Keratinocyte (primary cell): ENCODE results near the gene ODF4. TPM values are rescaled to one million over a fixed set of nuclear protein-coding genes. Genes with fewer than 3 reads are reported as not detected.

ENCODE experiments used
- DNase-seq: peaks from one replicate; pipeline ENCODE4 v3.0.0-alpha.2; 2011; ENCODE audit warnings: low read depth, missing footprints, low spot score
- FAIRE-seq: peaks from 2 replicates; lab custom pipeline; 2011; peaks lifted over from hg19 to GRCh38; lab: Jason Lieb, UNC
- H2AFZ ChIP-seq: 2 replicates; pipeline ENCODE4 v1.6.0; 2012; ENCODE audit warnings: low read length, control low read depth, inconsistent platforms; ENCODE audit not compliant: control insufficient read depth
- H3K27ac ChIP-seq: 2 replicates; pipeline ENCODE4 v1.5.1; 2011; ENCODE audit warnings: low read length; ENCODE audit not compliant: control insufficient read depth, insufficient read depth
- H3K27me3 ChIP-seq: 3 replicates; pipeline ENCODE4 v1.6.0; 2011; ENCODE audit warnings: low read length; ENCODE audit not compliant: control insufficient read depth, insufficient read depth; ENCODE audit errors: extremely low read depth
- H3K36me3 ChIP-seq, 2 experiments: 2 replicates in 1 of 2; 3 replicates in 1 of 2; pipeline ENCODE4 v1.5.1; 2011; ENCODE audit warnings: low read length in 2 of 2, mild to moderate bottlenecking in 1 of 2; ENCODE audit not compliant: control insufficient read depth in 2 of 2, insufficient read depth in 2 of 2; ENCODE audit errors: extremely low read depth in 1 of 2
- H3K4me1 ChIP-seq: 3 replicates; pipeline ENCODE4 v1.5.1; 2011; ENCODE audit warnings: low read length; ENCODE audit not compliant: control insufficient read depth, insufficient read depth; ENCODE audit errors: extremely low read depth
- H3K4me2 ChIP-seq: 3 replicates; pipeline ENCODE4 v1.6.0; 2011; ENCODE audit warnings: low read depth, low read length; ENCODE audit not compliant: control insufficient read depth, insufficient read depth; ENCODE audit errors: extremely low read depth
- H3K4me3 ChIP-seq, 3 experiments: fragments of 200-600 bp in 1 of 3; sonication (generic) in 1 of 3; 2 replicates in 2 of 3; 3 replicates in 1 of 3; pipeline ENCODE4 v1.5.1; 2011 to 2016; ENCODE audit warnings: low read length in 3 of 3, mild to moderate bottlenecking in 3 of 3, control low read depth in 2 of 3, inconsistent platforms in 1 of 3, low read depth in 1 of 3, mixed read lengths in 1 of 3, mixed run types in 1 of 3, moderate library complexity in 1 of 3; ENCODE audit not compliant: control insufficient read depth in 2 of 3, insufficient read depth in 2 of 3; ENCODE audit errors: extremely low read depth in 1 of 3
- H3K79me2 ChIP-seq: 2 replicates; pipeline ENCODE4 v1.6.0; 2012; ENCODE audit warnings: low read length; ENCODE audit not compliant: control insufficient read depth, insufficient read depth
- H3K9ac ChIP-seq: 3 replicates; pipeline ENCODE4 v1.6.0; 2011; ENCODE audit warnings: low read length; ENCODE audit not compliant: control insufficient read depth, insufficient read depth; ENCODE audit errors: extremely low read depth
- H3K9me1 ChIP-seq: 3 replicates; pipeline ENCODE4 v1.6.0; 2011; ENCODE audit warnings: low read length; ENCODE audit not compliant: control insufficient read depth, insufficient read depth; ENCODE audit errors: extremely low read depth
- H3K9me3 ChIP-seq: 2 replicates; pipeline ENCODE4 v1.5.1; 2012; ENCODE audit warnings: low read depth, low read length; ENCODE audit not compliant: control insufficient read depth
- H4K20me1 ChIP-seq: 3 replicates; pipeline ENCODE4 v1.6.0; 2011; ENCODE audit warnings: low read length; ENCODE audit not compliant: control insufficient read depth, insufficient read depth; ENCODE audit errors: extremely low read depth
- EZH2 ChIP-seq: IDR thresholded peaks from one replicate; pipeline ENCODE4 v1.6.1; 2012; ENCODE audit warnings: inconsistent platforms, mild to moderate bottlenecking, low read length, moderate library complexity
- dilution Hi-C: fragments of 300-500 bp; cut with MboI; formaldehyde crosslinking; loops from one replicate; pipeline ENCODE4 v1.7.0; 2020; ENCODE audit warnings: low sequenced_read_pairs; ENCODE audit not compliant: extremely low pct_ligation_motif_present
- polyA plus RNA-seq, 5 experiments: library from polyadenylated mRNA; depleted of rRNA in 3 of 5; stranded (reverse) in 3 of 5; stranded (forward) in 1 of 5; unstranded in 1 of 5; fragments of >200 nt; gene quantifications; 1 replicate in 1 of 5; 2 replicates in 3 of 5; 3 replicates in 1 of 5; pipeline versions ENCODE4 v1.2.1 to v1.2.3, GENCODE V29; 2011 to 2012; ENCODE audit warnings: missing spikeins in 2 of 5, low read depth in 1 of 5, low replicate concordance in 1 of 5
- TF ChIP-seq, protein P1 (sequence below), 3 experiments: IDR thresholded peaks in 1 of 3; conservative IDR thresholded peaks in 1 of 3; optimal IDR thresholded peaks in 1 of 3; 2 replicates in 2 of 3; 3 replicates in 1 of 3; pipeline versions ENCODE3 to v1.5.1; 2011; ENCODE audit warnings: low read length in 3 of 3, mild to moderate bottlenecking in 3 of 3, moderate library complexity in 2 of 3, control low read depth in 1 of 3, inconsistent platforms in 1 of 3; ENCODE audit not compliant: insufficient read depth in 2 of 3; ENCODE audit errors: extremely low read depth in 1 of 3

ODF4 gene
- polyA plus RNA-seq, 1 donor (not counting 4 experiments of a cell fraction or from before 2014, with no cell fraction given): not detected

GRCh38 chr17:8311131-8311790 is 28.4 kb upstream of the ODF4 start:
- H3K27ac ChIP-seq: no peak overlapping the region

GRCh38 chr17:8312251-8312650 is 27.4 kb upstream of the ODF4 start:
- Histone ChIP-seq H3K27me3 (peaks cover 43% of the 10 kb centered on the region), H3K9me3 (no peaks in the 10 kb centered on the region), H3K27ac (no peak overlapping the region), H2AFZ (no peak overlapping the region), H3K9ac (no peak overlapping the region), H3K4me1 (peaks cover 6% of the 10 kb centered on the region), H3K79me2 (no peaks in the 10 kb centered on the region), H4K20me1 (no peaks in the 10 kb centered on the region), H3K9me1 (no peaks in the 10 kb centered on the region), H3K4me2 (no peak overlapping the region), H3K4me3 (no peak overlapping the region), H3K36me3 (no peaks in the 10 kb centered on the region)
- no peak for FAIRE-seq
- no peak for DNase-seq
- no peak for TF ChIP-seq EZH2
- TF ChIP-seq, protein P1, sequence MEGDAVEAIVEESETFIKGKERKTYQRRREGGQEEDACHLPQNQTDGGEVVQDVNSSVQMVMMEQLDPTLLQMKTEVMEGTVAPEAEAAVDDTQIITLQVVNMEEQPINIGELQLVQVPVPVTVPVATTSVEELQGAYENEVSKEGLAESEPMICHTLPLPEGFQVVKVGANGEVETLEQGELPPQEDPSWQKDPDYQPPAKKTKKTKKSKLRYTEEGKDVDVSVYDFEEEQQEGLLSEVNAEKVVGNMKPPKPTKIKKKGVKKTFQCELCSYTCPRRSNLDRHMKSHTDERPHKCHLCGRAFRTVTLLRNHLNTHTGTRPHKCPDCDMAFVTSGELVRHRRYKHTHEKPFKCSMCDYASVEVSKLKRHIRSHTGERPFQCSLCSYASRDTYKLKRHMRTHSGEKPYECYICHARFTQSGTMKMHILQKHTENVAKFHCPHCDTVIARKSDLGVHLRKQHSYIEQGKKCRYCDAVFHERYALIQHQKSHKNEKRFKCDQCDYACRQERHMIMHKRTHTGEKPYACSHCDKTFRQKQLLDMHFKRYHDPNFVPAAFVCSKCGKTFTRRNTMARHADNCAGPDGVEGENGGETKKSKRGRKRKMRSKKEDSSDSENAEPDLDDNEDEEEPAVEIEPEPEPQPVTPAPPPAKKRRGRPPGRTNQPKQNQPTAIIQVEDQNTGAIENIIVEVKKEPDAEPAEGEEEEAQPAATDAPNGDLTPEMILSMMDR (optimal IDR thresholded peaks at IDR 0.05 in 1 of 3, IDR thresholded peaks at IDR 0.05 in 1 of 3, conservative IDR thresholded peaks at IDR 0.05 in 1 of 3; ENCODE audit: extremely low read depth in 1 of 3, insufficient read depth in 2 of 3, low read length in 3 of 3): no peak
- dilution Hi-C loops: no loop called here

More at GRCh38 chr17:8311131-8311790, 28.4 kb upstream of the ODF4 start:
- no peak overlapping the region for H2AFZ ChIP-seq
- no peaks in the 10 kb centered on the region for H3K9me1 ChIP-seq
- dilution Hi-C loops: no loop called here
- no peak for FAIRE-seq
- H3K79me2 ChIP-seq: no peaks in the 10 kb centered on the region
- no peak for DNase-seq
- H3K36me3 ChIP-seq: no peaks in the 10 kb centered on the region
- no peaks in the 10 kb centered on the region for H3K9me3 ChIP-seq
- TF ChIP-seq, protein P1 (optimal IDR thresholded peaks at IDR 0.05 in 1 of 3, IDR thresholded peaks at IDR 0.05 in 1 of 3, conservative IDR thresholded peaks at IDR 0.05 in 1 of 3; ENCODE audit: extremely low read depth in 1 of 3, insufficient read depth in 2 of 3, low read length in 3 of 3): no peak
- no peak for TF ChIP-seq EZH2
- peaks cover 38% of the 10 kb centered on the region for H3K27me3 ChIP-seq
- H3K4me2 ChIP-seq: no peak overlapping the region
- H3K4me1 ChIP-seq: peaks cover 6% of the 10 kb centered on the region
- no peak overlapping the region for H3K4me3 ChIP-seq
- H4K20me1 ChIP-seq: no peaks in the 10 kb centered on the region
- H3K9ac ChIP-seq: no peak overlapping the region
